Testis (tissue), 2 donors: ENCODE data around the gene SGIP1.

Experiments used
- POLR2A ChIP-seq: fragments of 450-650 bp; IDR thresholded peaks from one replicate; pipeline ENCODE4 v1.6.1; 2017; ENCODE audit warnings: antibody characterized with exemption, mild to moderate bottlenecking, moderate library complexity
- TF ChIP-seq, protein P1 (sequence below), 3 experiments: fragments of 450-650 bp in 2 of 3; fragments of 200-600 bp in 1 of 3; sonication (generic) in 1 of 3; IDR thresholded peaks; one replicate each; pipeline ENCODE4 v1.5.1; 2016 to 2019; ENCODE audit warnings: antibody characterized with exemption in 3 of 3, mild to moderate bottlenecking in 2 of 3, moderate library complexity in 1 of 3

DNA sequence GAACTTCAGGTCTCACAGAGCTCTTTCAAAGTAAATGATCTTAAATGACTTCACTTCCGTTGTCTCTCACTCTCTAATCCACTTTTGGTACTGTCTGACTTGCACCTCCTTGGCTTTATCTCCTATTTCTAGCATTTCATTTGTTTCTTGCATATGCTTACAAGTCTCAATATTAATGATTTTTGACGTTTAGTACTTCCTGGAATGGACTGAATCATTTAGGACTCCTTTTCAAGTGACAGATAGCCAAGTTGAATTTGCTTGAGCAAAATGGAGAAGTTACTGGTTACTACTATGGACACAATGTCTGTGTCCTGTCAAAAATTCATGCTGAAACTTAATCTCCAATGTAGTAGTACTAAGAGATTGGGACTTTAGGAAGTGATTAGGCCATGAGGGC is 7.0 kb upstream of the SGIP1 start:
- TF ChIP-seq POLR2A, result no peak
- TF ChIP-seq, protein P1, sequence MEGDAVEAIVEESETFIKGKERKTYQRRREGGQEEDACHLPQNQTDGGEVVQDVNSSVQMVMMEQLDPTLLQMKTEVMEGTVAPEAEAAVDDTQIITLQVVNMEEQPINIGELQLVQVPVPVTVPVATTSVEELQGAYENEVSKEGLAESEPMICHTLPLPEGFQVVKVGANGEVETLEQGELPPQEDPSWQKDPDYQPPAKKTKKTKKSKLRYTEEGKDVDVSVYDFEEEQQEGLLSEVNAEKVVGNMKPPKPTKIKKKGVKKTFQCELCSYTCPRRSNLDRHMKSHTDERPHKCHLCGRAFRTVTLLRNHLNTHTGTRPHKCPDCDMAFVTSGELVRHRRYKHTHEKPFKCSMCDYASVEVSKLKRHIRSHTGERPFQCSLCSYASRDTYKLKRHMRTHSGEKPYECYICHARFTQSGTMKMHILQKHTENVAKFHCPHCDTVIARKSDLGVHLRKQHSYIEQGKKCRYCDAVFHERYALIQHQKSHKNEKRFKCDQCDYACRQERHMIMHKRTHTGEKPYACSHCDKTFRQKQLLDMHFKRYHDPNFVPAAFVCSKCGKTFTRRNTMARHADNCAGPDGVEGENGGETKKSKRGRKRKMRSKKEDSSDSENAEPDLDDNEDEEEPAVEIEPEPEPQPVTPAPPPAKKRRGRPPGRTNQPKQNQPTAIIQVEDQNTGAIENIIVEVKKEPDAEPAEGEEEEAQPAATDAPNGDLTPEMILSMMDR (IDR thresholded peaks at IDR 0.05), result no peak
